Raji (cell line): ENCODE data around the gene OASL.
A peak's percentile ranks its signal among the peaks of the same experiment; 100 is the strongest.

ENCODE experiments used
- POLR2A ChIP-seq: IDR thresholded peaks from 2 replicates; pipeline ENCODE4 v1.6.1; 2011; ENCODE audit warnings: low read depth, low read length, control low read depth; ENCODE audit not compliant: insufficient read depth

OASL gene

GRCh38 chr12:121026274-121027045, 12.6 kb downstream of the OASL start:
- TF ChIP-seq POLR2A = no peak

GRCh38 chr12:121025442-121026226, 13.4 kb downstream of the OASL start:
- no peak for TF ChIP-seq POLR2A

GRCh38 chr12:121023799-121024198, 15.2 kb downstream of the OASL start:
- no peak for TF ChIP-seq POLR2A

GRCh38 chr12:121022713-121023112, 16.3 kb downstream of the OASL start:
- TF ChIP-seq POLR2A = no peak

- TF ChIP-seq POLR2A = no peak
Measured at GRCh38 chr12:121021754-121022153, 17.3 kb downstream of the OASL start.

- TF ChIP-seq POLR2A = no peak
Measured at GRCh38 chr12:121018860-121019617, 20.0 kb downstream of the OASL start.

- no peak for TF ChIP-seq POLR2A
Measured at GRCh38 chr12:121017966-121018491, 21.0 kb downstream of the OASL start.

GRCh38 chr12:121015825-121016766, 22.9 kb downstream of the OASL start, which contains the start of gene C12orf43:
TSS of gene C12orf43 (minus strand) at chr12:121016487. CDS start at chr12:121016474, 13 bp downstream.
- peak; percentile 92 for TF ChIP-seq POLR2A

GRCh38 chr12:121013715-121014114, 25.3 kb downstream of the OASL start:
- no peak for TF ChIP-seq POLR2A

GRCh38 chr12:121011820-121012219, 27.2 kb downstream of the OASL start:
- TF ChIP-seq POLR2A = no peak

GRCh38 chr12:121010860-121011259, 28.2 kb downstream of the OASL start:
- TF ChIP-seq POLR2A = no peak

GRCh38 chr12:121009741-121010140, 29.3 kb downstream of the OASL start:
- TF ChIP-seq POLR2A = no peak

- TF ChIP-seq POLR2A = no peak
Measured at GRCh38 chr12:121008347-121009098, 30.5 kb downstream of the OASL start.
